HG03103 (cell line): ENCODE results near the gene GCLM.
A peak's percentile ranks its signal among the peaks of the same experiment; 100 is the strongest.

Source experiments
- ATAC-seq: cut with Tn5 transposase; IDR thresholded peaks from one replicate; pipeline ENCODE4 v1.9.1; 2021; ENCODE audit warnings: low read depth; ENCODE audit not compliant: unreplicated experiment

GCLM gene

GRCh38 chr1:93847811-93848288 lies 61.4 kb downstream of the GCLM start:
- peak; percentile 21 for ATAC-seq

- peak; percentile 51 for ATAC-seq
Measured at GRCh38 chr1:93846992-93847810, 62.0 kb downstream of the GCLM start.

GRCh38 chr1:93846206-93846991 lies 62.8 kb downstream of the GCLM start:
- ATAC-seq, result peak; percentile 41

DNA sequence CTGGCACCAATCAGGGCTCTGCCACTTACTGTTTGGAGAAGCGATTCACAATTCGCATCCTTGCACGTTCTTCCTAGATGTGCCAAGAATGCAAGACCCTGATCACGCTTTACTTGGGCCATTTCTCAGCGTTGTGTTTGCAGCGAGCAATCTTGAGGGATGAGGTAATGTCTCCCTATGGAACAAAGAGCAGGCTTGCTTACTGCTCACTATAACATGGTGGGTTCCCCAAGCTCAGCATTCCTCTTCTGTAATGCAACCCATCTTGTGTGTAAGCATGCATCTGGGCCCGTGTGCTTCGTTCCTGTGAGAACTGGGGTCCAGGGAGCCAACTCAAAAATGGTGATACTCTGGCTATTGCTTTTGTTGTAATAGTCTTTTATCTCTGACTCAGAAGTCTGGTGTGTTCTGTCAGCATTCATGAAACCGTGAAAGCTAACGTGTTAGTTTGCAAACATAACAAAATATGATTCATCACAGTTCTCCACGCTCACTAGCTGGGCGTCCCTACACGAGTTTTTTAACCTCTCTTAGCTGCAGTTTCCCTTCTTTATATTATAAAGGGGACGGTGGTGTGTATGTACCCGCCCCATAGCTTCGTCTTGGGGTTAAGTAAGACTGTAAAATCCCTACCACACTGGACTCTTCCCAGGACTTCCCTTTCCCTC lies 63.6 kb downstream of the GCLM start:
- ATAC-seq, result peak; percentile 9

DNA sequence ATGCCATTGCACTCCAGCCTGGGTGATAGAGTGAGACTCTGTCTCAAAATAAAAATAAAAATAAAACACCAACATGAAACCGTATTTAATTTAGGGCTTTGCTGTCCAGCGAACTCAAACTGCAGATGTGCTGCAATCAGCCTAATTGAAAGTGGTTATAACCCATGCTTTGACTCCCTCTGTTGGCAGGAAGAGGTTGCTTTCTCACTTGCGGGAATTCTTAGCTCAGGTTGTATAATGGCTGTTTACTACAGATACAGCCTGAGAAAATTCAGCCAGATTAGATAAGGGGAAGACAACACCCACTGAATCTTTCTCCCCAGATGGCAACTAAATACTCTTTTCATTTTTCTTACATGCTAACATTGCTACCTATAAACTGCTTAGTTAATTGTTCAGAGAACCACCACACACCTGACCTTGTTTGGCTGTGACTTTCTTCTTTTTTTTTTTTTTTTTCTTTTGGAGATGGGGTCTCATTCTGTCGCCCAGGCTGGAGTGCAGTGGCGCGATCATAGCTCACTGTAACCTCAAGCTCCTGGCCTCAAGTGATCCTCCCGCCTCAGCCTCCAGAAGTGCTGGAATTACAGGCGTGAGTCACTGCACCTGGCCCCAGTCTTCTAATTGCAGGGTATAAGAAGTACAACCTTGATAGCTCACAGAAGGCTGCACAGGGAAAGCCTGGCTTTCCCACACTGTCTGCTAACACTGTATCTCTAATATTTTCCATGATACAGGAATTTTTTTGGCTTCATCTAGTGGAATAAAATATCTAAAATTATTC lies 64.8 kb downstream of the GCLM start:
- ATAC-seq, result no peak

DNA sequence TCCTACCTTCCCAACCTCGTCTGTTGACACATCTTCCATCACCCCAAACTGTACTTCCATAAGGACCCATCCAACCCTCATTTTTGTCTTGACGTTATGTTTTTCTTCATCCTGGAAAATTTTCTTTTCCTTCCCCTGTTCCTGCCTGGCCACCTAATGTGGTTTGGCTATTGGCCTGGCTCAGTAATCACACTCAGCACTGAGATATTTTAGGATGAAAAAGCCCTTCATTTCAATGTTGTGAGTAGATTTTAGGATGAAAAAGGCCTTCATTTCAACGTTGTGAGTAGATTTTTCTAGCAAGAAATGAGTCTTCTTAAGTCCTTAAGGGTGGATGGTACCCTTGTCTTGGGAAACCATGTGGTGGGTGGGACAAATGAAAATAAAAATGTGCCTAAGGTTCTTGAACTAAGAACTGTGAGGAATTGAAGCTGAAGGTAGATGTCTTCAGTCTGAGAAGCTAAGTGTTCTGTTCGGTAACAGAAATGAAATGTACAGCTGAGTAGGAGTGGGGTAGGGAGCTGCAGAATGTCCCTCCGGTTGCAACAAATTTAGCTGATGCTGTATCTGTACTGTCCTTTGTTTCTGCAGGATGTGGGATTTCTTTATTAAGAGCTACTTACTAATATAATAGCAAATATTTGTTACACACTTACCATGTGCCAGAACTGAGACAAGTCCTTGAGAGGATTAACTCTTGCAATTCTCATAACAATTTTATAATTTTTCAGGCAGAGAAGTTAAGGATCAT lies 66.3 kb downstream of the GCLM start:
- ATAC-seq, result no peak

- no peak for ATAC-seq
Measured at GRCh38 chr1:93841771-93842170, 67.5 kb downstream of the GCLM start.

DNA sequence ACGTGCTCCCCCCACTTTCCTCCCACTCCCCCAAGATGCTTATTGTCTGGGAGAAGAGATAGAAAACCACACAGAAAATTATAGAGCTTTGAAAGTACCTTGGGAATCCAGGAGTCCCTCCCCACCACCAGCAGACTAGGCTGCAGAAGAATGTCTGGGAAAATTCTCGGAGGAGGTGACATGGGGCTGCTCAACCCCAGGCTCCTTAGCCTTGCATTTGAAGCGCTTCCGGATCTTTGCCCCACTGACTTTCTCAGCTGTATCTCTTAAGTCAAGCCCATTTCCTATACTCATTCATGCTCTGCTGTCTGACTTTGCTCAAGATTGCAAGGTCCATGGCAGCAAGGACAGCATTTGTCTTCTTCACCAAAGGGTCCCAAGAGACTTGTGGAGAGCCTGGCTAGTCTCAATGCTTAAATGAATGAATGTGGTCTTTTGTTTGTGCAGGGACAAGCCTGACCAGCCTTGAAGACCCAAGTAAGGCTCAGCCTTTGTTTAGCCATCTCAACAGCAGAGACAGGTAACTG lies 68.2 kb downstream of the GCLM start:
- ATAC-seq, result no peak

- ATAC-seq, result no peak
Measured at GRCh38 chr1:93839753-93840152, 69.5 kb downstream of the GCLM start.

GRCh38 chr1:93839307-93839706 lies 69.9 kb downstream of the GCLM start:
- no peak for ATAC-seq

GRCh38 chr1:93837961-93838360 lies 71.3 kb downstream of the GCLM start:
- ATAC-seq, result no peak
